Esophagus squamous epithelium (tissue), 5 donors: ENCODE data around the gene PYGL. TPM values are rescaled to one million over a fixed set of nuclear protein-coding genes. Genes with fewer than 3 reads are reported as not detected.

Experiments
- DNase-seq: peaks from one replicate; lab custom pipeline; 2025; lab: John Stamatoyannopoulos, UW
- H3K27ac ChIP-seq, 4 donors: fragments of 200-600 bp; sonication (generic); one replicate each; pipeline ENCODE4 v1.5.1; 2016 to 2019; ENCODE audit warnings: mild to moderate bottlenecking in 1 of 4
- H3K27me3 ChIP-seq, 4 donors: fragments of 200-600 bp; sonication (generic); 1 replicate in 3 of 4; 2 replicates in 1 of 4; pipeline versions ENCODE4 v1.5.1 to v1.6.0; 2017 to 2021; ENCODE audit warnings: antibody characterized with exemption in 1 of 4
- H3K36me3 ChIP-seq, 3 donors: fragments of 200-600 bp; sonication (generic); one replicate each; pipeline ENCODE4 v1.5.1; 2016 to 2019
- H3K4me1 ChIP-seq, 3 donors: fragments of 200-600 bp; sonication (generic); one replicate each; pipeline ENCODE4 v1.5.1; 2017 to 2019
- H3K4me3 ChIP-seq, 4 donors: fragments of 200-600 bp; sonication (generic); 1 replicate in 3 of 4; 2 replicates in 1 of 4; pipeline ENCODE4 v1.5.1; 2016 to 2019; ENCODE audit warnings: mild to moderate bottlenecking in 2 of 4, moderate library complexity in 1 of 4
- H3K9me3 ChIP-seq, 3 donors: fragments of 200-600 bp; sonication (generic); one replicate each; pipeline ENCODE4 v1.5.1; 2016 to 2019
- POLR2A ChIP-seq, 4 donors: fragments of 450-650 bp; IDR thresholded peaks; one replicate each; pipeline ENCODE4 v1.6.1; 2017; ENCODE audit warnings: antibody characterized with exemption in 4 of 4, mild to moderate bottlenecking in 4 of 4, moderate library complexity in 3 of 4
- WGBS, 2 donors: methylation state at CpG; one replicate each; pipeline ENCODE4 v1.1.5; 2018; 5-methylcytosine and 5-hydroxymethylcytosine counted together
- intact Hi-C: fragments of 100-400 bp; cut with DNase I; formaldehyde crosslinking; loops from one replicate; pipeline ENCODE4 v1.15.0; 2022
- total RNA-seq, 4 donors: library from RNA; depleted of rRNA; stranded (reverse); fragments of >200 nt; gene quantifications; one replicate each; pipeline ENCODE4 v1.1.0, GENCODE V29; 2016
- TF ChIP-seq, protein P1 (sequence below), 6 experiments: fragments of 450-650 bp in 4 of 6; fragments of 200-600 bp in 2 of 6; sonication (generic) in 2 of 6; IDR thresholded peaks; one replicate each; pipeline ENCODE4 v1.5.1; 2016 to 2019; ENCODE audit warnings: antibody characterized with exemption in 6 of 6, mild to moderate bottlenecking in 4 of 6, moderate library complexity in 4 of 6
- donor health status: DM: yes; HTN: yes; CAD: no.

Gene PYGL
- total RNA-seq, 4 donors from 2014 or later, result 69.7 to 158 (median 91.0) TPM

DNA sequence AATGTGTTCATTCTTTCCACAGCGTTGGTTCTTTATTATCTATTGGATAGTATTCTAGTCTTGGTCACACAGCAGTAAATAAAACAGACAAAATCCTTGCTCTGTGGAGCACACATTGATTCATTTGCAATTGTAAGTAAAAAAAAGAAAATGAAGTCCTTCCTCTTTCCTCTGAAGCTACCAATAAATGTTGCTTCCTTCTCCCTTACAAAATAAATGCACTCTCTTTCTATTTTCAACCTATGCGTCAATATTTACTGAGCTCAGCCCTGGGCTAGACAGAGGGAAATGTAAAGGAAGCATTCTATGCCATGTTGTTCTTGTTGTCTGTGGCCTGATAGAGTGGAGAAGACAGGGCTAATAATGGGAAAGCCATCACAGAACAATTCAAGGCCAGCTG, 69.5 kb downstream of the PYGL start:
- 31 to 44% methylated on average over 2 of the region's 2 CpGs for WGBS, 2 donors

DNA sequence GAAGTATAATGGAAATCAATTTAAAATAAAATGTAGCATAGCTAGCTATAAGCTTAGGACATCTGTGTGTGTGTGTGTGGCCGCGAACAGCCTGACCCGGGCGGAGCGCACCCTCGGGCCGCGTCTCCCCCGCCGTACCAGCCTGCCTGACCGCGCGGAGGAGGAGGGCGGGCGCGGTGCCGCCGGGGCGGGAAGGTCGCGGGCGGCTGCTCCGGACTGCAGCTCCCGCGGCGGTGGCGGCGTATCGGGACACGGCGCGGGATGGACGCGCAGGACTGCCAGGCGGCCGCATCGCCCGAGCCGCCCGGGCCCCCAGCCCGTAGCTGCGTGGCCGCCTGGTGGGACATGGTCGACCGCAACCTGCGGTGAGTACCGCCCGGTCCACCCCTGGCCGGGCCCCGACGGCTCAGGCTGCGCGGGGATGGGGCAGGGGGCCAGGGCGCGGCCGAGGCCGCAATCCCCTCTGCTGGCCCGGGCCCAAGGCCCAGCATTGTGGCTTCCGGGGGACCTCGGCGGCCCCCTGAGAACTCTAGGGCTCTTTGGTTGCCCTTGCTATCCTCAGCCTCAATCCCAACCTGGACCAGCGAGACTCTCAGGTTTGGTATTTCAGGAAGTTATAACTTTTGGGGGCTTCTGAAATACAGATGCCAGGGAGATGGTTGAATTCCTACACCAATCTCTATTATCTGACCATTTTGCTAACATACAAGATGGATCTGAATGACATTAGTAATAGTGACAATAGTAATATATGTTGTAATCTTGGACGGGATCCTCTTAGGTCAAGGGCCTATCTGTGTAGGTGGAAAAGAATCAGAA, 72.2 kb downstream of the PYGL start, which contains the start of gene ABHD12B:
Gene ABHD12B, plus strand, starts transcription at position 140 of the 819 bp plus-strand sequence. Its CDS starts 122 bp downstream, at position 262.
- H3K27me3 ChIP-seq, result peaks cover 0 to 65% (median 6%) of the 10 kb centered on the region in 4 donors
- intact Hi-C loops, result no loop called here
- H3K4me3 ChIP-seq, result peak within 1 kb of the TSS in 2 of 4 donors; percentile 40 to 62
- H3K36me3 ChIP-seq, result no peaks in the 10 kb centered on the region
- H3K9me3 ChIP-seq, result no peaks in the 10 kb centered on the region
- no peak for DNase-seq
- peaks cover 0 to 10% (median 6%) of the 10 kb centered on the region in 3 donors for H3K4me1 ChIP-seq
- no peak for TF ChIP-seq POLR2A (IDR thresholded peaks at IDR 0.05)
- TF ChIP-seq, protein P1, sequence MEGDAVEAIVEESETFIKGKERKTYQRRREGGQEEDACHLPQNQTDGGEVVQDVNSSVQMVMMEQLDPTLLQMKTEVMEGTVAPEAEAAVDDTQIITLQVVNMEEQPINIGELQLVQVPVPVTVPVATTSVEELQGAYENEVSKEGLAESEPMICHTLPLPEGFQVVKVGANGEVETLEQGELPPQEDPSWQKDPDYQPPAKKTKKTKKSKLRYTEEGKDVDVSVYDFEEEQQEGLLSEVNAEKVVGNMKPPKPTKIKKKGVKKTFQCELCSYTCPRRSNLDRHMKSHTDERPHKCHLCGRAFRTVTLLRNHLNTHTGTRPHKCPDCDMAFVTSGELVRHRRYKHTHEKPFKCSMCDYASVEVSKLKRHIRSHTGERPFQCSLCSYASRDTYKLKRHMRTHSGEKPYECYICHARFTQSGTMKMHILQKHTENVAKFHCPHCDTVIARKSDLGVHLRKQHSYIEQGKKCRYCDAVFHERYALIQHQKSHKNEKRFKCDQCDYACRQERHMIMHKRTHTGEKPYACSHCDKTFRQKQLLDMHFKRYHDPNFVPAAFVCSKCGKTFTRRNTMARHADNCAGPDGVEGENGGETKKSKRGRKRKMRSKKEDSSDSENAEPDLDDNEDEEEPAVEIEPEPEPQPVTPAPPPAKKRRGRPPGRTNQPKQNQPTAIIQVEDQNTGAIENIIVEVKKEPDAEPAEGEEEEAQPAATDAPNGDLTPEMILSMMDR (IDR thresholded peaks at IDR 0.05), result no peak
- H3K27ac ChIP-seq, result no peak within 1 kb of the TSS
- WGBS, 2 donors, result 9 to 13% methylated on average over 15 to 30 of the region's 63 CpGs

More for the DNA sequence above, 69.5 kb downstream of the PYGL start:
- H3K36me3 ChIP-seq, result no peaks in the 10 kb centered on the region
- H3K4me1 ChIP-seq, result peaks cover 0 to 10% (median 6%) of the 10 kb centered on the region in 3 donors
- no peaks in the 10 kb centered on the region for H3K9me3 ChIP-seq
- no peak overlapping the region for H3K4me3 ChIP-seq
- H3K27me3 ChIP-seq, result peaks cover 0 to 61% (median 6%) of the 10 kb centered on the region in 4 donors
- intact Hi-C loops, result no loop called here
- TF ChIP-seq POLR2A (IDR thresholded peaks at IDR 0.05), result no peak
- TF ChIP-seq, protein P1 (IDR thresholded peaks at IDR 0.05), result no peak
- DNase-seq, result no peak
- H3K27ac ChIP-seq, result no peak overlapping the region

DNA sequence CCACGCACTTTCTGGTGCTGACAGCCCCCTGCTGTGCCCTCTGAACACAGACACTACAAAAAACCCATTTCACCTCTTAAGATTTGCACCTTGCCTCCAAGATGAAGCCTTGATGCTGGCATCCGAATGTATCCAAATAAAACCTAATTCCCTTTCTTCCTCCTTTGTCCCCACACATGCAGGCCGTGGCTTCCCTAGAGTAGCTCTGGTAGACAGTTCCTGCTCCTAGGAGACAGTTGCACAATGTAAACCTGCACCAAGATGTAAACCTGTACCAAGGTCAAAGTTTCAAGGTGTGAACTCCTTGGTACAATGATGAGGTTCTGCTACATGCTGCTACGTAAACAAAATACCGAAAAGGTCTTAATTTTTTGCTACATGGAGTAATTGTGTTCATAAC, 73.1 kb downstream of the PYGL start:
- no peak for TF ChIP-seq POLR2A (IDR thresholded peaks at IDR 0.05)
- 86 to 87% methylated on average over 5 of the region's 5 CpGs for WGBS, 2 donors
- Histone ChIP-seq H3K27me3 (peaks cover 0 to 64% (median 6%) of the 10 kb centered on the region in 4 donors), H3K27ac (no peak overlapping the region), H3K4me1 (peaks cover 0 to 10% (median 6%) of the 10 kb centered on the region in 3 donors), H3K4me3 (no peak overlapping the region), H3K36me3 (no peaks in the 10 kb centered on the region), H3K9me3 (no peaks in the 10 kb centered on the region)
- DNase-seq, result no peak
- intact Hi-C loops, result no loop called here

GRCh38 chr14:50865391-50866076, 78.7 kb downstream of the PYGL start:
- H3K36me3 ChIP-seq, result no peaks in the 10 kb centered on the region
- intact Hi-C loops, result no loop called here
- H3K4me1 ChIP-seq, result peaks cover 0 to 7% (median 0%) of the 10 kb centered on the region in 3 donors
- no peak for DNase-seq
- no peaks in the 10 kb centered on the region for H3K9me3 ChIP-seq
- H3K27ac ChIP-seq, result no peak overlapping the region
- 56 to 73% methylated on average over 11 of the region's 11 CpGs for WGBS, 2 donors
- H3K4me3 ChIP-seq, result no peak overlapping the region
- peaks cover 0 to 12% (median 0%) of the 10 kb centered on the region in 4 donors for H3K27me3 ChIP-seq
- TF ChIP-seq, protein P1 (IDR thresholded peaks at IDR 0.05), result no peak
- TF ChIP-seq POLR2A (IDR thresholded peaks at IDR 0.05), result no peak

GRCh38 chr14:50864946-50865345, 79.3 kb downstream of the PYGL start:
- Histone ChIP-seq H3K9me3 (no peaks in the 10 kb centered on the region), H3K4me1 (peaks cover 0 to 13% (median 0%) of the 10 kb centered on the region in 3 donors), H3K4me3 (no peak overlapping the region), H3K27ac (no peak overlapping the region), H3K36me3 (no peaks in the 10 kb centered on the region), H3K27me3 (peaks cover 0 to 6% (median 0%) of the 10 kb centered on the region in 4 donors)
- 84 to 89% methylated on average over 5 of the region's 5 CpGs for WGBS, 2 donors
- no peak for DNase-seq
- TF ChIP-seq, protein P1 (IDR thresholded peaks at IDR 0.05), result no peak
- no peak for TF ChIP-seq POLR2A (IDR thresholded peaks at IDR 0.05)
- intact Hi-C loops, result no loop called here
